K562 (cell line): Measurements from ENCODE around the gene PPHLN1. TPM values are rescaled to one million over a fixed set of nuclear protein-coding genes. Genes with fewer than 3 reads are reported as not detected.

Experiments used
- ATF7 ChIP-seq: fragments of 450-650 bp; IDR thresholded peaks from 2 replicates; pipeline ENCODE4 v1.7.1; 2014; ENCODE audit warnings: mild to moderate bottlenecking, moderate library complexity
- BDP1 ChIP-seq: IDR thresholded peaks from 3 replicates; pipeline ENCODE4 v1.6.1; 2011; ENCODE audit not compliant: insufficient read length, insufficient read depth
- ELF2 ChIP-seq: fragments of 250-450 bp; sonication (Bioruptor Pico); IDR thresholded peaks from 2 replicates; pipeline ENCODE4 v1.5.0; 2021; ENCODE audit warnings: mild to moderate bottlenecking
- ELK3 ChIP-seq: fragments of 450-650 bp; formaldehyde crosslinking; IDR thresholded peaks from 2 replicates; pipeline ENCODE4 v1.4.0; 2020; ENCODE audit warnings: mild to moderate bottlenecking
- EP300 ChIP-seq: IDR thresholded peaks from 2 replicates; pipeline ENCODE4 v1.6.1; 2012; ENCODE audit warnings: low read length, improper control_type of control experiment
- ERF ChIP-seq: fragments of 450-650 bp; formaldehyde crosslinking; IDR thresholded peaks from 2 replicates; pipeline ENCODE4 v1.4.0; 2020; ENCODE audit warnings: mild to moderate bottlenecking, mixed read lengths
- HCFC1 ChIP-seq: IDR thresholded peaks from 2 replicates; pipeline ENCODE4 v1.6.1; 2012; ENCODE audit warnings: low read depth, low read length, improper control_type of control experiment
- HDAC1 ChIP-seq, 2 experiments: fragments of 450-650 bp; IDR thresholded peaks; 2 replicates each; pipeline ENCODE4 v1.6.1; 2016 to 2017; ENCODE audit warnings: inconsistent platforms in 1 of 2, mild to moderate bottlenecking in 1 of 2, moderate library complexity in 1 of 2
- HDAC8 ChIP-seq: fragments of 450-650 bp; IDR thresholded peaks from 2 replicates; pipeline ENCODE4 v1.6.1; 2016; ENCODE audit warnings: mild to moderate bottlenecking, missing genetic modification characterization, moderate library complexity, missing compliant biosample characterization
- MCM2 ChIP-seq: fragments of 450-650 bp; IDR thresholded peaks from 2 replicates; pipeline ENCODE4 v1.6.1; 2017; ENCODE audit warnings: low read depth, mild to moderate bottlenecking
- MIER1 ChIP-seq: fragments of 450-650 bp; IDR thresholded peaks from 2 replicates; pipeline ENCODE4 v1.6.1; 2016; ENCODE audit warnings: antibody characterized with exemption, mild to moderate bottlenecking, low read depth
- NCOA1 ChIP-seq: fragments of 450-650 bp; IDR thresholded peaks from 2 replicates; pipeline ENCODE4 v1.6.1; 2016; ENCODE audit warnings: low read depth
- NFXL1 ChIP-seq: fragments of 450-650 bp; formaldehyde crosslinking; IDR thresholded peaks from 2 replicates; pipeline ENCODE4 v1.4.0; 2021; ENCODE audit warnings: mild to moderate bottlenecking
- NR3C1 ChIP-seq: sonication (generic); formaldehyde crosslinking; IDR thresholded peaks from 2 replicates; pipeline ENCODE4 v1.8.1; 2022; ENCODE audit warnings: missing genetic modification reagents
- PTRF ChIP-seq: fragments of 450-650 bp; IDR thresholded peaks from 2 replicates; pipeline ENCODE4 v1.6.1; 2016; ENCODE audit warnings: mild to moderate bottlenecking, missing genetic modification characterization, missing compliant biosample characterization
- RBM34 ChIP-seq: fragments of 200-400 bp; formaldehyde crosslinking; IDR thresholded peaks from 2 replicates; pipeline ENCODE4 v1.6.1; 2018; ENCODE audit warnings: low read length, borderline replicate concordance; ENCODE audit not compliant: insufficient read depth
- THAP7 ChIP-seq: fragments of 250-450 bp; sonication (Bioruptor Pico); IDR thresholded peaks from 2 replicates; pipeline ENCODE4 v1.5.0; 2021
- THRB ChIP-seq: fragments of 450-650 bp; formaldehyde crosslinking; conservative IDR thresholded peaks from 2 replicates; pipeline ENCODE4 v1.4.0; 2022; ENCODE audit warnings: mild to moderate bottlenecking, missing genetic modification characterization
- XRCC4 ChIP-seq: IDR thresholded peaks from one replicate; pipeline ENCODE4 v1.6.1; 2011; ENCODE audit not compliant: insufficient read depth, insufficient read length; ENCODE audit errors: extremely low read depth
- XRCC5 ChIP-seq: fragments of 200-400 bp; formaldehyde crosslinking; IDR thresholded peaks from 2 replicates; pipeline ENCODE4 v1.6.1; 2017; ENCODE audit warnings: low read depth, mild to moderate bottlenecking, low read length
- ZBTB8A ChIP-seq: fragments of 450-650 bp; IDR thresholded peaks from 2 replicates; pipeline ENCODE4 v1.6.1; 2018; ENCODE audit warnings: mild to moderate bottlenecking, moderate library complexity; ENCODE audit not compliant: partially characterized antibody
- ZNF589 ChIP-seq: fragments of 200-800 bp; sonication (Bioruptor generic); IDR thresholded peaks from 2 replicates; pipeline ENCODE4 v1.6.1; 2016; ENCODE audit warnings: low read depth, missing genetic modification characterization, missing compliant biosample characterization
- polyA plus RNA-seq, 8 experiments: library from polyadenylated mRNA; depleted of rRNA in 4 of 8; stranded (reverse) in 5 of 8; unstranded in 3 of 8; fragments of >200 nt; fragmentation: Nextera tagmentation in 2 of 8; fragmentation: Illumina TruSeq in 1 of 8; extraction: Ambion mirVana in 2 of 8; extraction: Trizol in 1 of 8; gene quantifications; 2 replicates each; pipeline versions ENCODE4 v1.2.1 to v1.2.3, GENCODE V29; 2011 to 2014; ENCODE audit warnings: inconsistent platforms in 1 of 8, missing spikeins in 1 of 8
- total RNA-seq, 7 experiments: library from RNA; depleted of rRNA in 6 of 7; stranded (reverse); fragments of >200 nt in 6 of 7; fragmentation: Illumina TruSeq in 2 of 7; extraction: Trizol in 2 of 7; gene quantifications; 2 replicates each; pipeline versions ENCODE4 v1.2.1 to v1.2.3, GENCODE V29; 2011 to 2021; ENCODE audit warnings: low replicate concordance in 1 of 7
- TF ChIP-seq, protein P1 (sequence below): fragments of 250-450 bp; sonication (Bioruptor Pico); IDR thresholded peaks from 2 replicates; pipeline ENCODE4 v1.5.0; 2022; ENCODE audit warnings: mild to moderate bottlenecking
- TF ChIP-seq, protein P2 (sequence below): fragments of 250-450 bp; sonication (Bioruptor Pico); IDR thresholded peaks from 2 replicates; pipeline ENCODE4 v1.5.0; 2020; ENCODE audit warnings: mild to moderate bottlenecking

PPHLN1 gene
- total and polyA plus RNA-seq, 9 of the 15 experiments (the other 6 are each of a cell fraction or from before 2014, with no cell fraction given), result 66.3 to 112 (median 93.6) TPM

- no peak for TF ChIP-seq NFXL1 (CRISPR knock-in tag)
- TF ChIP-seq MIER1, result no peak
- TF ChIP-seq PTRF (tag), result no peak
- no peak for TF ChIP-seq ZNF589
- TF ChIP-seq ELK3, result no peak
- TF ChIP-seq XRCC4, result no peak
- TF ChIP-seq ELF2, result no peak
- TF ChIP-seq RBM34, result no peak
- TF ChIP-seq, protein P1, sequence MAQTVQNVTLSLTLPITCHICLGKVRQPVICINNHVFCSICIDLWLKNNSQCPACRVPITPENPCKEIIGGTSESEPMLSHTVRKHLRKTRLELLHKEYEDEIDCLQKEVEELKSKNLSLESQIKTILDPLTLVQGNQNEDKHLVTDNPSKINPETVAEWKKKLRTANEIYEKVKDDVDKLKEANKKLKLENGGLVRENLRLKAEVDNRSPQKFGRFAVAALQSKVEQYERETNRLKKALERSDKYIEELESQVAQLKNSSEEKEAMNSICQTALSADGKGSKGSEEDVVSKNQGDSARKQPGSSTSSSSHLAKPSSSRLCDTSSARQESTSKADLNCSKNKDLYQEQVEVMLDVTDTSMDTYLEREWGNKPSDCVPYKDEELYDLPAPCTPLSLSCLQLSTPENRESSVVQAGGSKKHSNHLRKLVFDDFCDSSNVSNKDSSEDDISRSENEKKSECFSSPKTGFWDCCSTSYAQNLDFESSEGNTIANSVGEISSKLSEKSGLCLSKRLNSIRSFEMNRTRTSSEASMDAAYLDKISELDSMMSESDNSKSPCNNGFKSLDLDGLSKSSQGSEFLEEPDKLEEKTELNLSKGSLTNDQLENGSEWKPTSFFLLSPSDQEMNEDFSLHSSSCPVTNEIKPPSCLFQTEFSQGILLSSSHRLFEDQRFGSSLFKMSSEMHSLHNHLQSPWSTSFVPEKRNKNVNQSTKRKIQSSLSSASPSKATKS, result no peak
- TF ChIP-seq EP300, result no peak
- no peak; the same call in 1 of the 2 replicates for TF ChIP-seq HCFC1
- TF ChIP-seq MCM2, result no peak
- TF ChIP-seq, protein P2, sequence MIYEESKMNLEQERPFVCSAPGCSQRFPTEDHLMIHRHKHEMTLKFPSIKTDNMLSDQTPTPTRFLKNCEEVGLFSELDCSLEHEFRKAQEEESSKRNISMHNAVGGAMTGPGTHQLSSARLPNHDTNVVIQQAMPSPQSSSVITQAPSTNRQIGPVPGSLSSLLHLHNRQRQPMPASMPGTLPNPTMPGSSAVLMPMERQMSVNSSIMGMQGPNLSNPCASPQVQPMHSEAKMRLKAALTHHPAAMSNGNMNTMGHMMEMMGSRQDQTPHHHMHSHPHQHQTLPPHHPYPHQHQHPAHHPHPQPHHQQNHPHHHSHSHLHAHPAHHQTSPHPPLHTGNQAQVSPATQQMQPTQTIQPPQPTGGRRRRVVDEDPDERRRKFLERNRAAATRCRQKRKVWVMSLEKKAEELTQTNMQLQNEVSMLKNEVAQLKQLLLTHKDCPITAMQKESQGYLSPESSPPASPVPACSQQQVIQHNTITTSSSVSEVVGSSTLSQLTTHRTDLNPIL (CRISPR knock-in tag), result no peak
- TF ChIP-seq XRCC5, result peak; percentile 53; the same call in 1 of the 2 replicates
- TF ChIP-seq NCOA1, result no peak
- TF ChIP-seq ATF7, result 0 out of 2 replicates have a peak, but pooled peaks have one; percentile 31
- no peak for TF ChIP-seq NR3C1 (CRISPR knock-in tag)
- no peak for TF ChIP-seq HDAC8 (tag)
- TF ChIP-seq THAP7, result no peak
- TF ChIP-seq HDAC1 (IDR thresholded peaks at IDR 0.05), result no peak
- no peak for TF ChIP-seq BDP1
- TF ChIP-seq ZBTB8A, result no peak
- no peak for TF ChIP-seq THRB (CRISPR knock-in tag)
- TF ChIP-seq ERF, result no peak
Measured at GRCh38 chr12:42482748-42483520, 157.0 kb downstream of the PPHLN1 start (continued).
